Articular chondrocyte of knee joint (primary cell): ENCODE measurements around the gene NME5. TPM values are rescaled to one million over a fixed set of nuclear protein-coding genes. Genes with fewer than 3 reads are reported as not detected.

Experiments
- small RNA-seq: library from RNA; depleted of rRNA; stranded (forward); fragments of <200 nt; gene quantifications from one replicate; pipeline ENCODE3, GENCODE V24; 2012
- total RNA-seq: library from RNA; depleted of rRNA; stranded (reverse); fragments of >200 nt; gene quantifications from 2 replicates; pipeline ENCODE4 v1.2.3, GENCODE V29; 2012

The NME5 gene, protein sequence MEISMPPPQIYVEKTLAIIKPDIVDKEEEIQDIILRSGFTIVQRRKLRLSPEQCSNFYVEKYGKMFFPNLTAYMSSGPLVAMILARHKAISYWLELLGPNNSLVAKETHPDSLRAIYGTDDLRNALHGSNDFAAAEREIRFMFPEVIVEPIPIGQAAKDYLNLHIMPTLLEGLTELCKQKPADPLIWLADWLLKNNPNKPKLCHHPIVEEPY
- 11.1 and 11.5 TPM in 2 replicates for total RNA-seq

GRCh38 chr5:138138949-138139780, at the start of gene NME5:
Gene NME5 (minus strand): TSS chr5:138139428. CDS start chr5:138138780, 648 bp downstream.

GRCh38 chr5:138178516-138179276, 39.5 kb upstream of the NME5 start, which contains the start of the genes BRD8 and KIF20A:
Gene BRD8 (minus strand): TSS chr5:138178630. CDS start chr5:138178614, 16 bp downstream.
Gene KIF20A (plus strand): TSS chr5:138179112. CDS start chr5:138179681, 569 bp downstream.

GRCh38 chr5:138083702-138084101, 55.5 kb downstream of the NME5 start, which contains the start of gene WNT8A:
Gene WNT8A (plus strand): TSS chr5:138084033. CDS start chr5:138084128, 95 bp downstream.

Small RNA genes lying within 50 kb of the gene (small RNA-seq; reads per million reads assigned to genes)
- gene RNU6-1148P: not detected
- gene RNU6-460P: not detected
- not detected for gene RNU6-888P

Other genes with a start within 250 kb of the NME5 start
- gene PKD2L2, start 250.0 kb downstream of the NME5 start, total RNA-seq: 0.13 TPM in 1 of 2 replicates, not detected in the other
- gene FAM13B, start 106.3 kb downstream of the NME5 start, total RNA-seq: 56.6 and 59.3 TPM in 2 replicates
- not detected in 2 replicates for gene WNT8A, start 55.4 kb downstream of the NME5 start, total RNA-seq
- gene BRD8, start 39.2 kb upstream of the NME5 start, total RNA-seq: 61.4 and 63.9 TPM in 2 replicates
- gene KIF20A, start 39.7 kb upstream of the NME5 start, total RNA-seq: 31.6 and 47.7 TPM in 2 replicates
- gene CDC23, start 73.9 kb upstream of the NME5 start, total RNA-seq: 32.6 and 34.2 TPM in 2 replicates
- not detected in 2 replicates for gene GFRA3, start 135.2 kb upstream of the NME5 start, total RNA-seq
- gene CDC25C, start 192.4 kb upstream of the NME5 start, total RNA-seq: 3.4 and 5.9 TPM in 2 replicates
- 32.1 and 32.6 TPM in 2 replicates for gene FAM53C, start 198.8 kb upstream of the NME5 start, total RNA-seq
- 55.7 and 60.1 TPM in 2 replicates for gene KDM3B, start 213.3 kb upstream of the NME5 start, total RNA-seq